ENCODE measurements around the gene AKT1. TPM values are rescaled to one million over a fixed set of nuclear protein-coding genes. Genes with fewer than 3 reads are reported as not detected.

Gene AKT1
- total RNA-seq, 2 experiments from 2014 or later: 131 to 133 TPM

GRCh38 chr14:104786091-104786586 is 9.4 kb downstream of the AKT1 start:
- Mint-ChIP-seq H3K9me3 (no peaks in the 10 kb centered on the region), H3K36me3 (no peaks in the 10 kb centered on the region), H3K27me3 (no peaks in the 10 kb centered on the region), H3K4me1 (ENCODE audit: low read depth) (peaks cover 8% of the 10 kb centered on the region), H3K27ac (no peak overlapping the region), H3K4me3 (no peak overlapping the region)
- no peak for DNase-seq
- CTCF ChIA-PET: interaction anchor here (0.8 kb wide), 2 partner anchors 15 kb away, joined by 3 read pairs; no protein-coding TSS in a partner anchor
- intact Hi-C loops (cut with micrococcal nuclease): no loop called here
- POLR2A ChIA-PET: no interaction called here

GRCh38 chr14:104785708-104786080 is 9.9 kb downstream of the AKT1 start:
- H3K9me3 Mint-ChIP-seq: no peaks in the 10 kb centered on the region
- no peaks in the 10 kb centered on the region for H3K36me3 Mint-ChIP-seq
- H3K4me3 Mint-ChIP-seq: no peak overlapping the region
- H3K4me1 Mint-ChIP-seq (ENCODE audit: low read depth): peaks cover 5% of the 10 kb centered on the region
- POLR2A ChIA-PET: no interaction called here
- intact Hi-C loops (cut with micrococcal nuclease): no loop called here
- no peak overlapping the region for H3K27ac Mint-ChIP-seq
- CTCF ChIA-PET: interaction anchor here (0.8 kb wide), 1 partner anchor 15 kb away, joined by 3 read pairs; no protein-coding TSS in a partner anchor
- H3K27me3 Mint-ChIP-seq: no peaks in the 10 kb centered on the region
- no peak for DNase-seq

- no peaks in the 10 kb centered on the region for H3K9me3 Mint-ChIP-seq
- H3K27ac Mint-ChIP-seq: no peak overlapping the region
- no peak for DNase-seq
- ChIA-PET CTCF (interaction anchor here (0.8 kb wide), 1 partner anchor 14 kb away, joined by 3 read pairs; no protein-coding TSS in a partner anchor), POLR2A (no interaction called here)
- no peaks in the 10 kb centered on the region for H3K36me3 Mint-ChIP-seq
- no peak overlapping the region for H3K4me3 Mint-ChIP-seq
- H3K27me3 Mint-ChIP-seq: no peaks in the 10 kb centered on the region
- H3K4me1 Mint-ChIP-seq (ENCODE audit: low read depth): peaks cover 5% of the 10 kb centered on the region
- intact Hi-C loops (cut with micrococcal nuclease): no loop called here
Measured at GRCh38 chr14:104784846-104785707, 10.5 kb downstream of the AKT1 start.

GRCh38 chr14:104784218-104784568 is 11.4 kb downstream of the AKT1 start:
- no peak for DNase-seq
- ChIA-PET CTCF (no interaction called here), POLR2A (no interaction called here)
- Mint-ChIP-seq H3K9me3 (no peaks in the 10 kb centered on the region), H3K27ac (no peak overlapping the region), H3K27me3 (no peaks in the 10 kb centered on the region), H3K4me3 (no peak overlapping the region), H3K4me1 (ENCODE audit: low read depth) (peaks cover 5% of the 10 kb centered on the region), H3K36me3 (no peaks in the 10 kb centered on the region)
- intact Hi-C loops (cut with micrococcal nuclease): no loop called here

GRCh38 chr14:104783484-104784217 is 11.9 kb downstream of the AKT1 start:
- intact Hi-C loops (cut with micrococcal nuclease): no loop called here
- no peaks in the 10 kb centered on the region for H3K27me3 Mint-ChIP-seq
- H3K4me3 Mint-ChIP-seq: no peak overlapping the region
- H3K9me3 Mint-ChIP-seq: no peaks in the 10 kb centered on the region
- no peaks in the 10 kb centered on the region for H3K36me3 Mint-ChIP-seq
- POLR2A ChIA-PET: no interaction called here
- CTCF ChIA-PET: no interaction called here
- peaks cover 5% of the 10 kb centered on the region for H3K4me1 Mint-ChIP-seq (ENCODE audit: low read depth)
- no peak overlapping the region for H3K27ac Mint-ChIP-seq
- no peak for DNase-seq

- peaks cover 5% of the 10 kb centered on the region for H3K4me1 Mint-ChIP-seq (ENCODE audit: low read depth)
- ChIA-PET POLR2A (no interaction called here), CTCF (interaction anchor here (2.6 kb wide), 1 partner anchor 14 kb away, joined by 9 read pairs; no protein-coding TSS in a partner anchor)
- H3K9me3 Mint-ChIP-seq: no peaks in the 10 kb centered on the region
- intact Hi-C loops (cut with micrococcal nuclease): no loop called here
- no peak overlapping the region for H3K27ac Mint-ChIP-seq
- no peak for DNase-seq
- no peak overlapping the region for H3K4me3 Mint-ChIP-seq
- no peaks in the 10 kb centered on the region for H3K36me3 Mint-ChIP-seq
- no peaks in the 10 kb centered on the region for H3K27me3 Mint-ChIP-seq
Measured at GRCh38 chr14:104782808-104783139, 12.8 kb downstream of the AKT1 start.

GRCh38 chr14:104782086-104782807 is 13.3 kb downstream of the AKT1 start:
- CTCF ChIA-PET: interaction anchor here (1.3 to 2.6 kb wide), 2 partner anchors 14 to 15 kb away, joined by 4 to 9 read pairs; no protein-coding TSS in a partner anchor
- Mint-ChIP-seq H3K9me3 (no peaks in the 10 kb centered on the region), H3K27ac (no peak overlapping the region), H3K36me3 (no peaks in the 10 kb centered on the region), H3K4me1 (ENCODE audit: low read depth) (peaks cover 5% of the 10 kb centered on the region), H3K4me3 (no peak overlapping the region), H3K27me3 (no peaks in the 10 kb centered on the region)
- intact Hi-C loops (cut with micrococcal nuclease): no loop called here
- POLR2A ChIA-PET: interaction anchor here (0.7 kb wide), 1 partner anchor 10 kb away, joined by 5 read pairs; no protein-coding TSS in a partner anchor
- DNase-seq: no peak

GRCh38 chr14:104781271-104782077 is 14.1 kb downstream of the AKT1 start:
- ChIA-PET CTCF (interaction anchor here (1.3 to 2.6 kb wide), 2 partner anchors 13 to 14 kb away, joined by 4 to 9 read pairs; no protein-coding TSS in a partner anchor), POLR2A (interaction anchor here (0.7 kb wide), 1 partner anchor 10 kb away, joined by 5 read pairs; no protein-coding TSS in a partner anchor)
- Mint-ChIP-seq H3K4me1 (ENCODE audit: low read depth) (peaks cover 3% of the 10 kb centered on the region), H3K9me3 (no peaks in the 10 kb centered on the region), H3K4me3 (no peak overlapping the region), H3K27ac (no peak overlapping the region), H3K27me3 (no peaks in the 10 kb centered on the region), H3K36me3 (peaks cover 3% of the 10 kb centered on the region)
- no peak for DNase-seq
- intact Hi-C loops (cut with micrococcal nuclease): no loop called here

GRCh38 chr14:104780513-104781030 is 15.0 kb downstream of the AKT1 start:
- no peaks in the 10 kb centered on the region for H3K4me1 Mint-ChIP-seq (ENCODE audit: low read depth)
- DNase-seq: no peak
- peaks cover 7% of the 10 kb centered on the region for H3K36me3 Mint-ChIP-seq
- H3K27me3 Mint-ChIP-seq: no peaks in the 10 kb centered on the region
- no peaks in the 10 kb centered on the region for H3K9me3 Mint-ChIP-seq
- ChIA-PET CTCF (interaction anchor here (0.6 to 2.6 kb wide), 3 partner anchors 12 to 39 kb away, joined by 3 to 9 read pairs (median 4); no protein-coding TSS in a partner anchor), POLR2A (no interaction called here)
- intact Hi-C loops (cut with micrococcal nuclease): no loop called here
- no peak overlapping the region for H3K27ac Mint-ChIP-seq
- H3K4me3 Mint-ChIP-seq: no peak overlapping the region

GRCh38 chr14:104779776-104780512 is 15.6 kb downstream of the AKT1 start:
- POLR2A ChIA-PET: no interaction called here
- no peaks in the 10 kb centered on the region for H3K27me3 Mint-ChIP-seq
- intact Hi-C loops (cut with micrococcal nuclease): no loop called here

More at GRCh38 chr14:104779776-104780512, 15.6 kb downstream of the AKT1 start:
- H3K4me1 Mint-ChIP-seq (ENCODE audit: low read depth): no peaks in the 10 kb centered on the region
- DNase-seq: no peak
- CTCF ChIA-PET: interaction anchor here (0.6 to 1.9 kb wide), 4 partner anchors 9 to 1044 kb away, joined by 3 to 8 read pairs (median 4); no protein-coding TSS in a partner anchor
- H3K36me3 Mint-ChIP-seq: peaks cover 7% of the 10 kb centered on the region
- H3K27ac Mint-ChIP-seq: no peak overlapping the region
- no peaks in the 10 kb centered on the region for H3K9me3 Mint-ChIP-seq
- H3K4me3 Mint-ChIP-seq: no peak overlapping the region
